ENCODE measurements around the gene ELF1.

Gene ELF1

GRCh38 chr13:40966298-40966697 lies 52.8 kb downstream of the ELF1 start:
- TF ChIP-seq CTCF (IDR thresholded peaks at IDR 0.05; ENCODE audit: insufficient read depth, low read depth, low read length, missing control alignments), result no peak
- no peak overlapping the region for H3K4me3 ChIP-seq (ENCODE audit: low read length)
- no peak for DNase-seq (ENCODE audit: low read depth)

GRCh38 chr13:40963927-40964326 lies 55.2 kb downstream of the ELF1 start:
- DNase-seq (ENCODE audit: low read depth), result peak; percentile 91
- no peak overlapping the region for H3K4me3 ChIP-seq (ENCODE audit: low read length)
- no peak for TF ChIP-seq CTCF (IDR thresholded peaks at IDR 0.05; ENCODE audit: insufficient read depth, low read depth, low read length, missing control alignments)

- DNase-seq (ENCODE audit: low read depth), result no peak
- TF ChIP-seq CTCF (IDR thresholded peaks at IDR 0.05; ENCODE audit: insufficient read depth, low read depth, low read length, missing control alignments), result no peak
- H3K4me3 ChIP-seq (ENCODE audit: low read length), result no peak overlapping the region
These were observed 57.3 kb downstream of the ELF1 start for GRCh38 chr13:40961826-40962225.

- no peak for TF ChIP-seq CTCF (IDR thresholded peaks at IDR 0.05; ENCODE audit: insufficient read depth, low read depth, low read length, missing control alignments)
- DNase-seq (ENCODE audit: low read depth), result no peak
- no peak overlapping the region for H3K4me3 ChIP-seq (ENCODE audit: low read length)
These were observed 57.9 kb downstream of the ELF1 start for GRCh38 chr13:40961214-40961613.

- no peak for DNase-seq (ENCODE audit: low read depth)
- H3K4me3 ChIP-seq (ENCODE audit: low read length), result no peak overlapping the region
- no peak for TF ChIP-seq CTCF (IDR thresholded peaks at IDR 0.05; ENCODE audit: insufficient read depth, low read depth, low read length, missing control alignments)
These were observed 58.4 kb downstream of the ELF1 start for GRCh38 chr13:40960716-40961115.

DNA sequence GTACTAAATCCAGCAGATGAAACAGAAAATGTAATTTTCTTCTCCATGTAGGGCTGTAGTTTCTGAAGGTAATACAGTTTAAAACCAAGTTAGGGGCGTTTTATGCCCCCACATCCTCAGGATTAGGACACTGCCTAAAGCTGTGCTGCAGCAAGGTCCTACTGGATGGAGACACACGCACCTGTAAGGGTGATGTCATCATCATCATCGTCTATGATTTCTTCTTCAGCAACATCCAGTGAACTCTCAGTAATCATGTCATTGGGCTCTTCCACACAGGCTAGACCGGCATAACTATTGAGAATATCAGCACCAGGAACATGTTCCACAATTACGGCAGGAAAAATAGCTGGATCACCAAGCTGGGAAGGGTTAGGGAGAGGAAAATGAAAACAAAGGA lies 60.5 kb downstream of the ELF1 start:
- H3K4me3 ChIP-seq (ENCODE audit: low read length), result no peak overlapping the region
- TF ChIP-seq CTCF (IDR thresholded peaks at IDR 0.05; ENCODE audit: insufficient read depth, low read depth, low read length, missing control alignments), result no peak
- no peak for DNase-seq (ENCODE audit: low read depth)

- H3K4me3 ChIP-seq (ENCODE audit: low read length), result no peak overlapping the region
- DNase-seq (ENCODE audit: low read depth), result no peak
- TF ChIP-seq CTCF (IDR thresholded peaks at IDR 0.05; ENCODE audit: insufficient read depth, low read depth, low read length, missing control alignments), result no peak
These were observed 72.6 kb downstream of the ELF1 start for GRCh38 chr13:40946485-40946884.

Data from epithelial cell of esophagus (primary cell).